A673 (cell line): Measurements from ENCODE around the gene VENTX. TPM values are rescaled to one million over a fixed set of nuclear protein-coding genes. Genes with fewer than 3 reads are reported as not detected.

Experiments used
- BruUV-seq: library from RNA; stranded (reverse); fragments of 400-500 nt; replicated peaks from 2 replicates; lab custom pipeline; 2021; lab: Mats Ljungman, UMichigan
- CTCF ChIA-PET: fragments of 300-600 bp; sonication (Branson Sonifier 250); formaldehyde crosslinking; loops from one replicate; lab custom pipeline; 2022; ENCODE audit warnings: antibody characterized with exemption; lab: Charles Lee
- POLR2A ChIA-PET: fragments of 300-600 bp; sonication (Branson Sonifier 250); formaldehyde crosslinking; loops from one replicate; lab custom pipeline; 2022; ENCODE audit warnings: antibody characterized with exemption; ENCODE audit not compliant: low non-redundant PET; lab: Charles Lee
- DNase-seq: peaks from one replicate; pipeline ENCODE4 v3.0.0-alpha.2; 2015; ENCODE audit warnings: low spot score
- H3K27ac ChIP-seq: fragments of 200-600 bp; sonication (generic); 2 replicates; pipeline ENCODE4 v1.5.1; 2016; ENCODE audit warnings: mixed run types, low read depth, mild to moderate bottlenecking, mixed read lengths, antibody characterized with exemption, low read length; ENCODE audit not compliant: poor library complexity, severe bottlenecking
- H3K27me3 ChIP-seq: fragments of 200-600 bp; sonication (generic); replicated peaks from 2 replicates; pipeline ENCODE4 v1.6.1; 2017; ENCODE audit warnings: mixed run types, low read depth, mild to moderate bottlenecking, mixed read lengths, antibody characterized with exemption, low read length; ENCODE audit not compliant: insufficient read depth, poor library complexity
- H3K36me3 ChIP-seq: fragments of 200-600 bp; sonication (generic); 2 replicates; pipeline ENCODE4 v1.6.1; 2016; ENCODE audit warnings: mixed run types, mild to moderate bottlenecking, mixed read lengths, antibody characterized with exemption, low read length; ENCODE audit not compliant: insufficient read depth, poor library complexity, severe bottlenecking
- H3K4me1 ChIP-seq: fragments of 200-600 bp; sonication (generic); 2 replicates; pipeline ENCODE4 v1.6.1; 2017; ENCODE audit warnings: mixed run types, mild to moderate bottlenecking, mixed read lengths, antibody characterized with exemption, low read length; ENCODE audit not compliant: insufficient read depth, poor library complexity, severe bottlenecking
- H3K4me3 ChIP-seq: fragments of 200-600 bp; sonication (generic); 2 replicates; pipeline ENCODE4 v1.5.1; 2016; ENCODE audit warnings: low read depth, mixed run types, mild to moderate bottlenecking, mixed read lengths, low read length; ENCODE audit not compliant: poor library complexity, severe bottlenecking
- H3K9me3 ChIP-seq: fragments of 200-600 bp; sonication (generic); 2 replicates; pipeline ENCODE4 v1.6.1; 2016; ENCODE audit warnings: mixed run types, low read depth, mild to moderate bottlenecking, mixed read lengths, antibody characterized with exemption, low read length; ENCODE audit not compliant: poor library complexity, severe bottlenecking
- CTCF ChIP-seq: fragments of 300-800, 200-600 bp; sonication (generic); conservative IDR thresholded peaks from 2 replicates; pipeline ENCODE4 v1.5.1; 2017; ENCODE audit warnings: low read depth, mild to moderate bottlenecking, antibody characterized with exemption, low read length, moderate library complexity, mixed read lengths
- EZH2 ChIP-seq: fragments of 200-600 bp; sonication (generic); IDR thresholded peaks from 2 replicates; pipeline ENCODE4 v1.6.1; 2017; ENCODE audit warnings: borderline replicate concordance, low read depth, mild to moderate bottlenecking, mixed read lengths, antibody characterized with exemption, low read length; ENCODE audit not compliant: poor library complexity, severe bottlenecking
- intact Hi-C: fragments of 100-400 bp; cut with micrococcal nuclease; formaldehyde crosslinking; loops from one replicate; pipeline ENCODE4 v1.10.0; 2022; ENCODE audit not compliant: unreplicated experiment
- total RNA-seq: library from RNA; stranded (reverse); gene quantifications from 2 replicates; pipeline ENCODE4 v1.2.3, GENCODE V29; 2021

The VENTX gene
- total RNA-seq, 1 experiment from 2014 or later, result not detected

DNA sequence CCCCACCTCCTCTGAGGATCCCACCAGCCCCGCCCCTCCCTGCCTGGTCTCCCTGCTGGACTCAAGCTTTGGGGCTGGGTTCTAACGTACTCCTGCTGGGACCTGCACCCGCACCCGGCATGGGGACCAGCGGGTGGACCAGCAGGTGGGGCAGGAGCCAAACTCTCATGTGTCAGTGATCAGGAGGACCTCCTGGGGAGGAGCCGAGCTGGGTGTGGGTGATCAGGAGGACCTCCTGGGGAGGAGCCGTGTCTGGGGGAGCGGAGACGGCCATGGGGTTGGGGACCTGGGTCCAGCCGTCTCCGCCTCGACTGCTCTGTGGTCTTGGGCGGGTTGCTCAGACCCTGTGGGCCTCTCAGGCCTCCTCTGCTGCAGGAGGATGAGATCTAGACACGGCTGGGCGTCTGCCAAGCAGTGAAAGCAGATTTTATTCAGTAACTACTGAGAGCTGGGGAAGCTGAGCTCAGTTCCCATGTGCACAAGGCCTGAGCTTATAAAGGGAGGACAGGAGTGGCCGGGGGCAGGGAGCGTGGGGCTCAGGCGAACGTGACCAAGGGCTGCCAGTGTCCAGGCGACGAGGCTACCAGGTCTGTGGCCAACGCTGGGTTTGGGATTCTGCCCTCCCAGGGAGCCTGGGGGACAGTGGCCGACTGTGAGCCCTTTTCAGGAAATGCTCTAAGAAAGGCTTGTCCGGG lies 41.3 kb upstream of the VENTX start:
- H3K4me3 ChIP-seq, result no peak overlapping the region
- BruUV-seq, result no TSS peak
- DNase-seq, result no peak
- TF ChIP-seq EZH2 (no peak), CTCF (no peak)
- no peak overlapping the region for H3K27ac ChIP-seq
- POLR2A ChIA-PET, result no interaction called here
- H3K9me3 ChIP-seq, result no peaks in the 10 kb centered on the region
- peaks cover 34% of the 10 kb centered on the region for H3K27me3 ChIP-seq
- no peaks in the 10 kb centered on the region for H3K36me3 ChIP-seq
- intact Hi-C loops, result no loop called here
- CTCF ChIA-PET, result no interaction called here
- no peaks in the 10 kb centered on the region for H3K4me1 ChIP-seq

DNA sequence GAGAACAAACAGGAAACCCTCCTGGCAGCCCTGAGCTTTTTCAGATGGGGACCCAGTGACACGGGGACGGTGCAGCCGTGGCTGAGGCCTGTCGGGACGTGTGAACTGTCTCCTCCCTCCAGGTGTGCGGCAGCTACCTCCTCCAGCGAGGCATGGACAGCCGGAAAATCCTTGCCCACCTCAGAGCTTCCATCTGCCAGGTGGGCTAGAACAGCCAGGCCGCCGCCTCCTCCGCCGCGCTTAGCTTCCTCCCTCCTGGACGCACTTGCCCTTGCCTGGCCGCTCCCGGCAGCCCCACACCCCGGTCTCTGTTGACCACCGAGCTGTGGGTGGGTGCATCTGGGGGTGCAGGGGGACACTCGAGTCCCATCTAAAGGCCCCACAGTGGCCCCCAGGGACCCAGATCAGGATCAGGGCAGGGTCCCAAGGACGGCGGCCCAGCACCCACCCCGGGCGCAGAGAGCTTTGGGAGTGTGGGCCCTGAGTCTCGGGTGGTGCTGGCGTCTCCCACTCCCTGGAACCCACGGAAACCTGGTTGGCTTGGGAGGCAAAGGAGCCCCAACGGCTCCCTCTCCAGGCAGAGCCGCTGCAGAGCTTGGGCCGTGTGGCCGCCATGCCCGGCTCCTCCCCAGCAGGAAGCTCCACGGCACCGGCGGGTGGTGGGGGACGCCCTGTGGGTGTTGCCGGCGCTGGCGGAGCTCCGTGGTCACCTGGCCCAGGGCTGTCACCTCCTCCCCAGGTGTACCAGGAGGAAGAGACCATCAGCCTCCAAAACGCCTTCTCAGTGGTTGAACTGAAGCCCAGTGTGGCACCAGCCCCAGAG lies 40.5 kb upstream of the VENTX start:
- H3K27me3 ChIP-seq, result peaks cover 31% of the 10 kb centered on the region
- intact Hi-C loops, result no loop called here
- no peaks in the 10 kb centered on the region for H3K36me3 ChIP-seq
- H3K4me3 ChIP-seq, result no peak overlapping the region
- TF ChIP-seq EZH2, result no peak
- TF ChIP-seq CTCF, result no peak
- POLR2A ChIA-PET, result no interaction called here
- H3K27ac ChIP-seq, result no peak overlapping the region
- no peak for DNase-seq
- no peaks in the 10 kb centered on the region for H3K9me3 ChIP-seq
- CTCF ChIA-PET, result no interaction called here
- no TSS peak for BruUV-seq
- no peaks in the 10 kb centered on the region for H3K4me1 ChIP-seq

- Histone ChIP-seq H3K9me3 (no peaks in the 10 kb centered on the region), H3K36me3 (no peaks in the 10 kb centered on the region), H3K4me3 (no peak overlapping the region), H3K27me3 (peaks cover 31% of the 10 kb centered on the region), H3K27ac (no peak overlapping the region), H3K4me1 (no peaks in the 10 kb centered on the region)
- POLR2A ChIA-PET, result no interaction called here
- BruUV-seq, result no TSS peak
- intact Hi-C loops, result no loop called here
- DNase-seq, result no peak
- CTCF ChIA-PET, result no interaction called here
- TF ChIP-seq CTCF (no peak), EZH2 (no peak)
Measured at GRCh38 chr10:133197786-133198185, 39.9 kb upstream of the VENTX start.
